GM12878 (cell line): Measurements from ENCODE around the gene TNFRSF1B. TPM values are rescaled to one million over a fixed set of nuclear protein-coding genes. Genes with fewer than 3 reads are reported as not detected.
A peak's percentile ranks its signal among the peaks of the same experiment; 100 is the strongest.

Source experiments
- ATF7 ChIP-seq: fragments of 450-650 bp; IDR thresholded peaks from 2 replicates; pipeline ENCODE4 v1.6.1; 2016; ENCODE audit warnings: low read depth, mild to moderate bottlenecking
- BCL11A ChIP-seq: IDR thresholded peaks from 2 replicates; pipeline ENCODE4 v1.6.1; 2011; ENCODE audit warnings: low read depth, low read length
- BCL3 ChIP-seq: IDR thresholded peaks from 2 replicates; pipeline ENCODE4 v1.6.1; 2011; ENCODE audit warnings: borderline replicate concordance, low read depth, mild to moderate bottlenecking, moderate library complexity, low read length; ENCODE audit not compliant: insufficient read depth, poor library complexity, severe bottlenecking
- CEBPB ChIP-seq, 2 experiments: fragments of 150-350 bp in 1 of 2; IDR thresholded peaks; 2 replicates each; pipeline ENCODE4 v1.6.1; 2012 to 2014; ENCODE audit warnings: low read depth in 2 of 2, low read length in 2 of 2, borderline replicate concordance in 1 of 2, inconsistent platforms in 1 of 2
- CHD1 ChIP-seq: IDR thresholded peaks from 2 replicates; pipeline ENCODE4 v1.6.1; 2012; ENCODE audit warnings: low read depth, low read length, improper control_type of control experiment
- DPF2 ChIP-seq: fragments of 450-650 bp; IDR thresholded peaks from 2 replicates; pipeline ENCODE4 v1.6.1; 2017; ENCODE audit warnings: mild to moderate bottlenecking
- E4F1 ChIP-seq: fragments of 450-650 bp; IDR thresholded peaks from 2 replicates; pipeline ENCODE4 v1.6.1; 2018; ENCODE audit warnings: borderline replicate concordance, mild to moderate bottlenecking; ENCODE audit not compliant: partially characterized antibody
- EP300 ChIP-seq, 2 experiments: fragments of 150-350 bp in 1 of 2; IDR thresholded peaks; 2 replicates each; pipeline ENCODE4 v1.6.1; 2011 to 2012; ENCODE audit warnings: low read depth in 2 of 2, low read length in 2 of 2, borderline replicate concordance in 1 of 2, improper control_type of control experiment in 1 of 2, inconsistent platforms in 1 of 2; ENCODE audit not compliant: control insufficient read depth in 1 of 2
- JUNB ChIP-seq: IDR thresholded peaks from 2 replicates; pipeline ENCODE4 v1.6.1; 2016; ENCODE audit warnings: antibody characterized with exemption, mild to moderate bottlenecking
- KDM1A ChIP-seq: fragments of 200-600 bp; sonication (generic); IDR thresholded peaks from 2 replicates; pipeline ENCODE4 v1.6.1; 2016; ENCODE audit warnings: borderline replicate concordance
- PBX3 ChIP-seq: IDR thresholded peaks from 2 replicates; pipeline ENCODE4 v1.6.1; 2011; ENCODE audit warnings: mild to moderate bottlenecking, low read depth, low read length, moderate library complexity; ENCODE audit not compliant: insufficient replicate concordance
- POLR2AphosphoS2 ChIP-seq: IDR thresholded peaks from 2 replicates; pipeline ENCODE4 v1.6.1; 2011; ENCODE audit warnings: low read depth, mild to moderate bottlenecking, low read length, improper control_type of control experiment, moderate library complexity
- POU2F2 ChIP-seq: IDR thresholded peaks from 3 replicates; pipeline ENCODE4 v1.6.1; 2011; ENCODE audit warnings: low read depth, mild to moderate bottlenecking, low read length, borderline replicate concordance
- PRDM15 ChIP-seq: fragments of 450-650 bp; formaldehyde crosslinking; IDR thresholded peaks from 2 replicates; pipeline ENCODE4 v1.4.0; 2020; ENCODE audit warnings: mild to moderate bottlenecking, moderate library complexity
- RUNX3 ChIP-seq: IDR thresholded peaks from 2 replicates; pipeline ENCODE4 v1.6.1; 2012; ENCODE audit warnings: low read length, inconsistent platforms
- SREBF2 ChIP-seq: IDR thresholded peaks from 2 replicates; pipeline ENCODE4 v1.6.1; 2012; ENCODE audit warnings: mild to moderate bottlenecking, low read length
- STAT1 ChIP-seq: fragments of 450-650 bp; conservative IDR thresholded peaks from 2 replicates; pipeline ENCODE4 v1.6.1; 2014; ENCODE audit warnings: antibody characterized with exemption, mild to moderate bottlenecking
- YY1 ChIP-seq: IDR thresholded peaks from 2 replicates; pipeline ENCODE4 v1.6.1; 2011; ENCODE audit warnings: low read depth, mild to moderate bottlenecking, low read length
- ZNF217 ChIP-seq: fragments of 450-650 bp; IDR thresholded peaks from 2 replicates; pipeline ENCODE4 v1.6.1; 2017; ENCODE audit warnings: antibody characterized with exemption, mild to moderate bottlenecking
- polyA plus RNA-seq, 11 experiments: library from polyadenylated mRNA; depleted of rRNA in 4 of 11; unstranded in 6 of 11; stranded (reverse) in 5 of 11; fragments of >200 nt; fragmentation: Nextera tagmentation in 4 of 11; fragmentation: Illumina TruSeq in 1 of 11; extraction: Ambion mirVana in 4 of 11; extraction: Trizol in 1 of 11; gene quantifications; 1 replicate in 1 of 11; 2 replicates in 10 of 11; pipeline versions ENCODE4 v1.2.1 to v1.2.3, GENCODE V29; 2011 to 2016; ENCODE audit warnings: inconsistent platforms in 2 of 11, missing spikeins in 2 of 11, low read depth in 1 of 11
- total RNA-seq, 4 experiments: library from RNA; depleted of rRNA in 3 of 4; stranded (reverse); fragments of >200 nt in 3 of 4; fragmentation: Illumina TruSeq in 1 of 4; extraction: Trizol in 1 of 4; gene quantifications; 2 replicates each; pipeline versions ENCODE4 v1.2.1 to v1.2.3, GENCODE V29; 2013 to 2021

Gene TNFRSF1B
- total and polyA plus RNA-seq, 10 of the 15 experiments (the other 5 are each of a cell fraction or from before 2014, with no cell fraction given), result 10.1 to 87.2 (median 37.3) TPM

- TF ChIP-seq EP300 (IDR thresholded peaks at IDR 0.05; ENCODE audit: borderline replicate concordance in 1 of 2, control insufficient read depth in 1 of 2, low read depth in 2 of 2, low read length in 2 of 2), result peak; percentile 51 to 57; a peak in 2 of 4 replicates
- TF ChIP-seq STAT1, result no peak
- no peak for TF ChIP-seq YY1
- TF ChIP-seq KDM1A, result no peak
- TF ChIP-seq BCL3, result peak; percentile 42
- TF ChIP-seq SREBF2, result no peak
- TF ChIP-seq RUNX3, result peak; percentile 91
- peak; percentile 47; the same call in 1 of the 2 replicates for TF ChIP-seq DPF2
- no peak for TF ChIP-seq E4F1
- TF ChIP-seq CEBPB (IDR thresholded peaks at IDR 0.05; ENCODE audit: borderline replicate concordance in 1 of 2, low read depth in 2 of 2, low read length in 2 of 2), result no peak
- 0 out of 2 replicates have a peak, but pooled peaks have one; percentile 41 for TF ChIP-seq ZNF217
- TF ChIP-seq PBX3, result no peak
- TF ChIP-seq BCL11A, result 0 out of 2 replicates have a peak, but pooled peaks have one; percentile 11
- no peak for TF ChIP-seq POLR2AphosphoS2
- peak; percentile 44; the same call in 1 of the 3 replicates for TF ChIP-seq POU2F2
- TF ChIP-seq PRDM15, result no peak
- peak; percentile 84 for TF ChIP-seq JUNB
- no peak for TF ChIP-seq CHD1
- TF ChIP-seq ATF7, result peak; percentile 57
Measured at GRCh38 chr1:12163210-12163609, 3.6 kb upstream of the TNFRSF1B start (continued).
